Endothelial cell of umbilical vein (primary cell): ENCODE data around the gene SPATA24. TPM values are rescaled to one million over a fixed set of nuclear protein-coding genes. Genes with fewer than 3 reads are reported as not detected.

ENCODE experiments used
- BruUV-seq: library from RNA; stranded (reverse); fragments of 400-500 nt; replicated peaks from 2 replicates; lab custom pipeline; 2021; lab: Mats Ljungman, UMichigan
- CTCF ChIA-PET: fragments of 300-600, 350-600 bp; sonication (Branson Sonifier 250); formaldehyde crosslinking; loops from one replicate; lab custom pipeline; 2021; ENCODE audit warnings: antibody characterized with exemption, inconsistent platforms; lab: Charles Lee
- POLR2A ChIA-PET: fragments of 300-600, 350-600 bp; sonication (Branson Sonifier 250); formaldehyde crosslinking; loops from one replicate; lab custom pipeline; 2021; ENCODE audit warnings: antibody characterized with exemption, inconsistent platforms; lab: Charles Lee
- DNase-seq: peaks from one replicate; pipeline ENCODE4 v3.0.0-alpha.2; 2011; ENCODE audit warnings: low read depth, low spot score
- FAIRE-seq: peaks from 2 replicates; lab custom pipeline; 2011; peaks lifted over from hg19 to GRCh38; lab: Jason Lieb, UNC
- H2AFZ ChIP-seq: 2 replicates; pipeline ENCODE4 v1.6.0; 2012; ENCODE audit warnings: low read depth, low read length, control low read depth, inconsistent platforms
- H3K27ac ChIP-seq: 2 replicates; pipeline ENCODE4 v1.5.1; 2011; ENCODE audit warnings: low read depth, mild to moderate bottlenecking, control low read depth, low read length, moderate library complexity; ENCODE audit not compliant: insufficient read depth
- H3K27me3 ChIP-seq, 2 experiments: 2 replicates each; pipeline versions ENCODE4 v1.6.0 to v1.6.1; 2011; ENCODE audit warnings: low read length in 2 of 2, mixed read lengths in 1 of 2; ENCODE audit not compliant: control insufficient read depth in 2 of 2, insufficient read depth in 2 of 2
- H3K36me3 ChIP-seq, 2 experiments: 2 replicates in 1 of 2; 3 replicates in 1 of 2; pipeline ENCODE4 v1.5.1; 2011; ENCODE audit warnings: low read length in 2 of 2, mild to moderate bottlenecking in 1 of 2, moderate library complexity in 1 of 2; ENCODE audit not compliant: control insufficient read depth in 2 of 2, insufficient read depth in 2 of 2; ENCODE audit errors: extremely low read depth in 1 of 2
- H3K4me1 ChIP-seq: 3 replicates; pipeline ENCODE4 v1.5.1; 2011; ENCODE audit warnings: mild to moderate bottlenecking, low read length; ENCODE audit not compliant: control insufficient read depth, insufficient read depth; ENCODE audit errors: extremely low read depth
- H3K4me2 ChIP-seq: 2 replicates; pipeline ENCODE4 v1.6.1; 2011; ENCODE audit warnings: low read length, control low read depth, mixed read lengths; ENCODE audit not compliant: insufficient read depth
- H3K4me3 ChIP-seq, 3 experiments: fragments of 200-600 bp in 1 of 3; sonication (generic), shearing (Covaris generic) in 1 of 3; replicated peaks in 1 of 3; 2 replicates each; pipeline ENCODE4 v1.5.1; 2011 to 2016; ENCODE audit warnings: control low read depth in 3 of 3, low read length in 3 of 3, mild to moderate bottlenecking in 2 of 3, inconsistent platforms in 1 of 3, low read depth in 1 of 3, moderate library complexity in 1 of 3; ENCODE audit not compliant: insufficient read depth in 1 of 3
- H3K79me2 ChIP-seq: 2 replicates; pipeline ENCODE4 v1.6.0; 2012; ENCODE audit warnings: low read length, inconsistent platforms; ENCODE audit not compliant: control insufficient read depth, insufficient read depth
- H3K9ac ChIP-seq: replicated peaks from 2 replicates; pipeline ENCODE3; 2011; ENCODE audit warnings: low read length, control low read depth; ENCODE audit not compliant: insufficient read depth; ENCODE audit errors: extremely low read depth
- H3K9me1 ChIP-seq: replicated peaks from 3 replicates; pipeline ENCODE4 v1.6.0; 2011; ENCODE audit warnings: mild to moderate bottlenecking, low read length; ENCODE audit not compliant: control insufficient read depth, insufficient read depth; ENCODE audit errors: extremely low read depth
- H3K9me3 ChIP-seq: replicated peaks from 2 replicates; pipeline ENCODE4 v1.5.1; 2012; ENCODE audit warnings: low read length, inconsistent platforms; ENCODE audit not compliant: control insufficient read depth, insufficient read depth
- H4K20me1 ChIP-seq: replicated peaks from 2 replicates; pipeline ENCODE3; 2011; ENCODE audit warnings: mild to moderate bottlenecking, low read length; ENCODE audit not compliant: control insufficient read depth, insufficient read depth; ENCODE audit errors: extremely low read depth
- CTCF ChIP-seq, 2 donors: IDR thresholded peaks; 1 replicate in 1 of 2; 2 replicates in 1 of 2; pipeline ENCODE4 v1.5.1; 2011; ENCODE audit warnings: low read length in 2 of 2, mild to moderate bottlenecking in 2 of 2, moderate library complexity in 2 of 2, control low read depth in 1 of 2, inconsistent platforms in 1 of 2, low read depth in 1 of 2; ENCODE audit not compliant: insufficient read depth in 1 of 2; ENCODE audit errors: extremely low read depth in 1 of 2
- EZH2 ChIP-seq: IDR thresholded peaks from 2 replicates; pipeline ENCODE4 v1.6.1; 2012; ENCODE audit warnings: borderline replicate concordance, low read depth, mild to moderate bottlenecking, moderate library complexity, low read length, inconsistent platforms; ENCODE audit not compliant: severe bottlenecking
- FOS ChIP-seq: IDR thresholded peaks from 2 replicates; pipeline ENCODE4 v1.6.1; 2011; ENCODE audit warnings: mild to moderate bottlenecking, low read length, moderate library complexity, borderline replicate concordance; ENCODE audit not compliant: insufficient read depth
- GATA2 ChIP-seq: IDR thresholded peaks from 2 replicates; pipeline ENCODE4 v1.7.0; 2011; ENCODE audit warnings: low read depth, mild to moderate bottlenecking, moderate library complexity, mixed read lengths, low read length; ENCODE audit not compliant: insufficient read length, insufficient read depth
- JUN ChIP-seq: IDR thresholded peaks from 2 replicates; pipeline ENCODE4 v1.6.1; 2011; ENCODE audit warnings: borderline replicate concordance, low read depth; ENCODE audit not compliant: insufficient read length, insufficient read depth
- MAX ChIP-seq: IDR thresholded peaks from 2 replicates; pipeline ENCODE4 v1.6.1; 2011; ENCODE audit not compliant: insufficient read depth, insufficient read length
- MYC ChIP-seq: IDR thresholded peaks from one replicate; pipeline ENCODE4 v1.6.1; 2011; ENCODE audit warnings: mild to moderate bottlenecking, low read depth, low read length
- POLR2A ChIP-seq: IDR thresholded peaks from 2 replicates; pipeline ENCODE4 v1.6.1; 2012; ENCODE audit warnings: low read depth, mild to moderate bottlenecking, control low read depth, low read length
- POLR2AphosphoS5 ChIP-seq: IDR thresholded peaks from 2 replicates; pipeline ENCODE4 v1.6.1; 2012; ENCODE audit warnings: low read depth, mild to moderate bottlenecking, control low read depth, low read length, moderate library complexity; ENCODE audit not compliant: insufficient read depth
- dilution Hi-C: fragments of 300-500 bp; cut with MboI; formaldehyde crosslinking; loops from one replicate; pipeline ENCODE4 v1.15.0; 2019; ENCODE audit warnings: low sequenced_read_pairs; ENCODE audit not compliant: extremely low pct_ligation_motif_present
- intact Hi-C: fragments of 100-400 bp; cut with micrococcal nuclease; formaldehyde crosslinking; loops from one replicate; pipeline ENCODE4 v1.10.0; 2022
- polyA plus RNA-seq, 4 experiments: library from polyadenylated mRNA; depleted of rRNA in 3 of 4; stranded (reverse) in 3 of 4; unstranded in 1 of 4; fragments of >200 nt; gene quantifications; 2 replicates each; pipeline versions ENCODE4 v1.2.1 to v1.2.3, GENCODE V29; 2011 to 2012; ENCODE audit warnings: missing spikeins in 1 of 4
- total RNA-seq: library from RNA; stranded (reverse); gene quantifications from 2 replicates; pipeline ENCODE4 v1.2.3, GENCODE V29; 2021

SPATA24 gene
- total and polyA plus RNA-seq, 2 donors (not counting 3 experiments of a cell fraction or from before 2014, with no cell fraction given), result 3.2 to 7.9 TPM

- Histone ChIP-seq H3K79me2 (no peaks in the 10 kb centered on the region), H3K4me1 (peaks cover 14% of the 10 kb centered on the region), H3K4me2 (no peak overlapping the region), H2AFZ (no peak overlapping the region), H3K36me3 (no peaks in the 10 kb centered on the region), H3K4me3 (no peak overlapping the region), H3K9me1 (no peaks in the 10 kb centered on the region), H3K9ac (no peak overlapping the region), H3K27ac (no peak overlapping the region), H4K20me1 (no peaks in the 10 kb centered on the region), H3K27me3 (no peaks in the 10 kb centered on the region), H3K9me3 (no peaks in the 10 kb centered on the region)
- BruUV-seq, result no TSS peak
- dilution Hi-C loops, result no loop called here
- DNase-seq (no peak), FAIRE-seq (no peak)
- ChIA-PET CTCF (interaction anchor here (1.3 kb wide), 1 partner anchor 9 kb away, joined by 3 read pairs; no protein-coding TSS in a partner anchor), POLR2A (no interaction called here)
- TF ChIP-seq MYC (no peak), FOS (no peak), EZH2 (no peak), JUN (no peak), POLR2A (no peak), CTCF (IDR thresholded peaks at IDR 0.05; ENCODE audit: extremely low read depth in 1 of 2, insufficient read depth in 1 of 2, low read depth in 1 of 2, low read length in 2 of 2) (no peak), MAX (no peak), GATA2 (no peak), POLR2AphosphoS5 (no peak)
- intact Hi-C loops, result loop anchor here (10.0 kb wide), 1 partner anchor 207 kb away; the partner anchor contains the start of gene SIL1
These were observed 2.3 kb downstream of the SPATA24 start for GRCh38 chr5:139401546-139401945.
